Hepatocyte (in vitro differentiated cells): ENCODE data around the gene C20orf144. TPM values are rescaled to one million over a fixed set of nuclear protein-coding genes. Genes with fewer than 3 reads are reported as not detected.
A peak's percentile ranks its signal among the peaks of the same experiment; 100 is the strongest.

Experiments used
- DNase-seq: peaks from one replicate; pipeline ENCODE4 v3.0.0-alpha.2; 2016; ENCODE audit warnings: low spot score
- H2AFZ ChIP-seq: fragments of 200-600 bp; sonication (generic); 2 replicates; pipeline ENCODE4 v1.6.0; 2016; ENCODE audit warnings: antibody characterized with exemption, mild to moderate bottlenecking
- H3K27ac ChIP-seq: fragments of 200-600 bp; sonication (generic); 2 replicates; pipeline ENCODE4 v1.5.1; 2016; ENCODE audit warnings: mild to moderate bottlenecking
- H3K27me3 ChIP-seq: fragments of 200-600 bp; sonication (generic); 2 replicates; pipeline ENCODE4 v1.6.1; 2016
- H3K36me3 ChIP-seq: fragments of 200-600 bp; sonication (generic); replicated peaks from 2 replicates; pipeline ENCODE4 v1.5.1; 2016; ENCODE audit warnings: low read depth; ENCODE audit not compliant: insufficient read depth
- H3K4me1 ChIP-seq: fragments of 200-600 bp; sonication (generic); 2 replicates; pipeline ENCODE4 v1.5.1; 2016; ENCODE audit warnings: mild to moderate bottlenecking, moderate library complexity; ENCODE audit not compliant: insufficient read depth
- H3K4me2 ChIP-seq: fragments of 200-600 bp; sonication (generic); 2 replicates; pipeline ENCODE4 v1.6.0; 2016
- H3K4me3 ChIP-seq: fragments of 200-600 bp; sonication (generic); 2 replicates; pipeline ENCODE4 v1.5.1; 2016; ENCODE audit warnings: mild to moderate bottlenecking
- H3K79me2 ChIP-seq: fragments of 200-600 bp; sonication (generic); 2 replicates; pipeline ENCODE4 v1.6.0; 2017; ENCODE audit warnings: mild to moderate bottlenecking
- H3K9me2 ChIP-seq: fragments of 200-600 bp; sonication (generic); replicated peaks from 2 replicates; pipeline ENCODE4 v1.6.0; 2017; ENCODE audit warnings: mild to moderate bottlenecking; ENCODE audit not compliant: insufficient read depth
- H3K9me3 ChIP-seq: fragments of 200-600 bp; sonication (generic); 2 replicates; pipeline ENCODE4 v1.5.1; 2016; ENCODE audit warnings: low read depth, mild to moderate bottlenecking
- H4K20me1 ChIP-seq: fragments of 200-600 bp; sonication (generic); 2 replicates; pipeline ENCODE4 v1.6.0; 2016; ENCODE audit warnings: mild to moderate bottlenecking; ENCODE audit not compliant: insufficient read depth, poor library complexity, severe bottlenecking
- EZH2 ChIP-seq: fragments of 200-600 bp; sonication (generic); IDR thresholded peaks from 2 replicates; pipeline ENCODE4 v1.6.1; 2016; ENCODE audit warnings: antibody characterized with exemption, mild to moderate bottlenecking, borderline replicate concordance
- EZH2phosphoT487 ChIP-seq: fragments of 200-600 bp; sonication (generic); IDR thresholded peaks from one replicate; pipeline ENCODE4 v1.6.1; 2018; ENCODE audit warnings: antibody characterized with exemption, mild to moderate bottlenecking, low read depth, moderate library complexity; ENCODE audit not compliant: unreplicated experiment, severe bottlenecking
- WGBS: methylation state at CpG from one replicate; pipeline ENCODE4 v1.1.6; 2016; ENCODE audit warnings: low lambda C conversion rate; ENCODE audit errors: missing lambda C conversion rate; 5-methylcytosine and 5-hydroxymethylcytosine counted together
- polyA plus RNA-seq: library from polyadenylated mRNA; unstranded; fragments of >200 nt; fragmentation: Nextera tagmentation; extraction: Ambion mirVana; gene quantifications from 2 replicates; pipeline ENCODE4 v1.2.1, GENCODE V29; 2016
- total RNA-seq: library from RNA; depleted of rRNA; stranded (reverse); fragments of >200 nt; gene quantifications from 2 replicates; pipeline ENCODE4 v1.2.3, GENCODE V29; 2014
- TF ChIP-seq, protein P1 (sequence below): fragments of 200-600 bp; sonication (generic); IDR thresholded peaks from 2 replicates; pipeline ENCODE4 v1.5.1; 2016; ENCODE audit warnings: antibody characterized with exemption, mild to moderate bottlenecking; ENCODE audit not compliant: poor library complexity

C20orf144 gene
- total RNA-seq (0.30 TPM in 1 of 2 replicates, not detected in the other), polyA plus RNA-seq (0.41 and 0.46 TPM in 2 replicates)

DNA sequence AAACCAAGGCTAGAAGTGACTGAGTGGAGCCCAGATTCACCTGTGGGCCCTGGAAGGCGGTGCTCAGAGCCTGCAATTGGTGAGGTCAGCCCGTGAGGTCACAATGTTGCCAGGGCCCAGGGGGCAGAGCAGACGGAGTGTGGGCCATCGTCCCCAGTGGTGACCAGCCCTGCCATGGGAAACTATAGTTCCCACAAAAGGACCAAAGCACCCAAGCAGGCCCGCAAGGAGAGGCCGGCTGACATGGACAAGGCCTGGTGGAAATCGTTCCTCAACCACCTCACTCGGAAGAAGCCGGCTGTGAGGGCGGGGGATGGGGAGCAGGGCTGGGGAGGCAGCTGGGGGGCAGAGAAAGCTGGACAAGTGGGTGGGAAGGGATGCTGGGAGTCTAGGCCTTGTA, at the start of gene C20orf144:
C20orf144 (plus strand) TSS at position 156 of the 400 bp plus-strand sequence; CDS start at position 175, 19 bp downstream.
- Histone ChIP-seq H3K27ac (peak within 1 kb of the TSS; percentile 95), H3K36me3 (no peaks in the 10 kb centered on the region), H3K4me2 (peak within 1 kb of the TSS; percentile 97), H2AFZ (peak within 1 kb of the TSS; percentile 88), H3K9me2 (no peaks in the 10 kb centered on the region), H3K79me2 (peaks cover 10% of the 10 kb centered on the region), H3K27me3 (no peaks in the 10 kb centered on the region), H4K20me1 (no peaks in the 10 kb centered on the region), H3K4me3 (peak within 1 kb of the TSS; percentile 88), H3K4me1 (peaks cover 14% of the 10 kb centered on the region), H3K9me3 (no peaks in the 10 kb centered on the region)
- WGBS, result 94% methylated on average over 10 of the region's 10 CpGs
- DNase-seq, result no peak
- TF ChIP-seq, protein P1, sequence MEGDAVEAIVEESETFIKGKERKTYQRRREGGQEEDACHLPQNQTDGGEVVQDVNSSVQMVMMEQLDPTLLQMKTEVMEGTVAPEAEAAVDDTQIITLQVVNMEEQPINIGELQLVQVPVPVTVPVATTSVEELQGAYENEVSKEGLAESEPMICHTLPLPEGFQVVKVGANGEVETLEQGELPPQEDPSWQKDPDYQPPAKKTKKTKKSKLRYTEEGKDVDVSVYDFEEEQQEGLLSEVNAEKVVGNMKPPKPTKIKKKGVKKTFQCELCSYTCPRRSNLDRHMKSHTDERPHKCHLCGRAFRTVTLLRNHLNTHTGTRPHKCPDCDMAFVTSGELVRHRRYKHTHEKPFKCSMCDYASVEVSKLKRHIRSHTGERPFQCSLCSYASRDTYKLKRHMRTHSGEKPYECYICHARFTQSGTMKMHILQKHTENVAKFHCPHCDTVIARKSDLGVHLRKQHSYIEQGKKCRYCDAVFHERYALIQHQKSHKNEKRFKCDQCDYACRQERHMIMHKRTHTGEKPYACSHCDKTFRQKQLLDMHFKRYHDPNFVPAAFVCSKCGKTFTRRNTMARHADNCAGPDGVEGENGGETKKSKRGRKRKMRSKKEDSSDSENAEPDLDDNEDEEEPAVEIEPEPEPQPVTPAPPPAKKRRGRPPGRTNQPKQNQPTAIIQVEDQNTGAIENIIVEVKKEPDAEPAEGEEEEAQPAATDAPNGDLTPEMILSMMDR, result no peak
- TF ChIP-seq EZH2 (no peak), EZH2phosphoT487 (no peak)

DNA sequence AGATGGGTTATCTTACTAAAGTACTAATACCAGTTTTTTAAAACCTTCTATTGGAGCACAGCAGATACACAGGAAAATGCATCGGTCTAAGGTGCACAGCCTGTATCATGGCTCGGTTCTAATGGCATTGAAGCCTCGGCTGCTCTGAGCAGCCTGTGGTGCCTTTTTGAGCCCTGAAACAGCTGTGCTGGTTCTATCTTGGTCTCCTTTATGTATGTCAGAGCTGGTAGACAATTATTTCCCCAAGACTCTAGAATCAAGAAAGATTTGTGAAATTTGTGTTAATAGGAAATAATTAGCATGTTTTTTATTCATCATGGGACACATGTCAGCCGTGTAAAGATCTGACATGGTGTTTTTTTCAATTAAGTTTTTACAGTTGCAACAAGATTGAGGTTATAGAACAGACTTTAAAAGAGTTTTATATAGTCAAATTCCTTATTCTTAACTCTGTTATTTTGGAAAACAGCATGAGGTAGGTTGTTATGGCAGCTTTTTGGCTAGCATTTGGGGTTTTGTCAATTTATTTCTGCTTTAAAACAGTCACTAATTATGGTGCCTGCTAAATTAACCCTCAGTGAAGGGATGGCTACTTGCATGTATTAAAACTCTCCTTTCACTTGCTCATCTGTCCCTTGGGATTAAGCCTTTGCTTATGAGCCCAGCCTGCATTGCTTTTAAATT, 40.3 kb upstream of the C20orf144 start:
- Histone ChIP-seq H3K27me3 (no peaks in the 10 kb centered on the region), H4K20me1 (no peaks in the 10 kb centered on the region), H3K4me1 (no peaks in the 10 kb centered on the region), H2AFZ (no peak overlapping the region), H3K36me3 (peaks cover 4% of the 10 kb centered on the region), H3K9me2 (no peaks in the 10 kb centered on the region), H3K4me2 (no peak overlapping the region), H3K4me3 (no peak overlapping the region), H3K79me2 (no peaks in the 10 kb centered on the region), H3K27ac (no peak overlapping the region), H3K9me3 (no peaks in the 10 kb centered on the region)
- DNase-seq, result no peak
- TF ChIP-seq, protein P1, result no peak
- no peak for TF ChIP-seq EZH2
- TF ChIP-seq EZH2phosphoT487, result no peak
- 95% methylated on average over 4 of the region's 4 CpGs for WGBS

DNA sequence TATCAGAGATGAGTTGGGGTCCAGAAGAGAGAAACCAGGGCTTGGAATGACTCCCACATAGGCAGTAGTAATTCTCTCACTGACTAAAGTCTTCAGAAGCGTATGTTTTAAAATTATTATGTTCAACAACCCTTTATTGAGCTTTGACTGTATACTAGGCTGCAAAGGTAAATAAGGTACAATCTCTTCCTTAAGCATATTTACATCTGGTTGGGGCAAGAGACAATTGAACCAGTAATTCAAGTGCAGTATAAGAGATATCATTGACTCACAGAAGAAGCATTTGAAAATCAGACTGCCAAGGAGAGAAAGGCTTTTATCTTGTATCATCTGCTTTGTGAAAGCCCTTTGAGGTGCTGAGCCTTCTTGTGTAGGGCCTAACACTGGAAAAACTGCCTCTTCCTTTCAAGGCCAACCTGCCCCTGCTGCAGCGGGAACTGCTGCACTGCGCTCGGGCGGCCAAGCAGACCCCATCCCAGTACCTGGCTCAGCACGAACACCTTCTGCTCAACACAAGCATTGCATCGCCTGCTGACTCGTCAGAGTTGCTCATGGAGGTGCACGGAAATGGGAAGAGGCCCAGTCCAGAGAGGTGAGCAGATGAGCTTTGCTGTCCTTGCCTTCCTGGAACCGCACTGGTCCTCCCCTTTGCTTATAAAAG, 39.3 kb upstream of the C20orf144 start:
- Histone ChIP-seq H3K9me2 (no peaks in the 10 kb centered on the region), H3K4me3 (no peak overlapping the region), H3K4me1 (no peaks in the 10 kb centered on the region), H3K79me2 (no peaks in the 10 kb centered on the region), H3K36me3 (peaks cover 4% of the 10 kb centered on the region), H3K27me3 (no peaks in the 10 kb centered on the region), H2AFZ (no peak overlapping the region), H4K20me1 (no peaks in the 10 kb centered on the region), H3K9me3 (no peaks in the 10 kb centered on the region), H3K4me2 (no peak overlapping the region), H3K27ac (no peak overlapping the region)
- 91% methylated on average over 10 of the region's 10 CpGs for WGBS
- DNase-seq, result no peak
- TF ChIP-seq EZH2phosphoT487, result no peak
- no peak for TF ChIP-seq EZH2
- TF ChIP-seq, protein P1, result no peak
